Spleen (tissue), 11 donors: ENCODE results near the gene SHC1. TPM values are rescaled to one million over a fixed set of nuclear protein-coding genes. Genes with fewer than 3 reads are reported as not detected.
A peak's percentile ranks its signal among the peaks of the same experiment; 100 is the strongest.

ENCODE experiments used
- DNase-seq: peaks from one replicate; pipeline ENCODE4 v3.0.0-alpha.2; 2020
- H3K27ac ChIP-seq, 8 donors: fragments of 200-600 bp; sonication (generic) in 7 of 8; 1 replicate in 4 of 8; 2 replicates in 4 of 8; pipeline versions ENCODE4 v1.5.0 to v1.8.0; 2016 to 2021; ENCODE audit warnings: inconsistent platforms in 4 of 8, mild to moderate bottlenecking in 4 of 8, moderate library complexity in 1 of 8
- H3K27me3 ChIP-seq, 7 donors: fragments of 200-600 bp; sonication (generic) in 6 of 7; replicated peaks in 1 of 7; 1 replicate in 4 of 7; 2 replicates in 3 of 7; pipeline versions ENCODE4 v1.5.0 to v1.8.0; 2016 to 2021; ENCODE audit warnings: inconsistent platforms in 3 of 7, mild to moderate bottlenecking in 1 of 7
- H3K36me3 ChIP-seq, 6 donors: fragments of 200-600 bp; sonication (generic) in 5 of 6; 1 replicate in 4 of 6; 2 replicates in 2 of 6; pipeline versions ENCODE4 v1.5.0 to v1.8.0; 2016 to 2021; ENCODE audit warnings: inconsistent platforms in 2 of 6
- H3K4me1 ChIP-seq, 6 donors: fragments of 200-600 bp; sonication (generic) in 5 of 6; 1 replicate in 3 of 6; 2 replicates in 3 of 6; pipeline versions ENCODE4 v1.5.0 to v1.8.0; 2016 to 2021; ENCODE audit warnings: inconsistent platforms in 3 of 6
- H3K4me3 ChIP-seq, 8 donors: fragments of 200-600 bp; sonication (generic) in 7 of 8; 1 replicate in 4 of 8; 2 replicates in 4 of 8; pipeline versions ENCODE4 v1.5.0 to v1.8.0; 2016 to 2021; ENCODE audit warnings: inconsistent platforms in 4 of 8, mild to moderate bottlenecking in 4 of 8, moderate library complexity in 2 of 8
- H3K9me3 ChIP-seq, 8 donors: fragments of 200-600 bp; sonication (generic) in 7 of 8; 1 replicate in 4 of 8; 2 replicates in 4 of 8; pipeline versions ENCODE4 v1.5.0 to v1.8.0; 2016 to 2021; ENCODE audit warnings: inconsistent platforms in 4 of 8
- CTCF ChIP-seq, 11 experiments: fragments of 200-600 bp in 7 of 11; fragments of 450-650 bp in 4 of 11; sonication (generic) in 4 of 11; IDR thresholded peaks in 8 of 11; conservative IDR thresholded peaks in 3 of 11; 1 replicate in 7 of 11; 2 replicates in 4 of 11; pipeline versions ENCODE4 v1.4.0 to v1.8.0; 2016 to 2021; ENCODE audit warnings: antibody characterized with exemption in 11 of 11, inconsistent platforms in 4 of 11, mild to moderate bottlenecking in 1 of 11
- POLR2A ChIP-seq, 3 donors: fragments of 450-650 bp; IDR thresholded peaks; one replicate each; pipeline ENCODE4 v1.5.1; 2017; ENCODE audit warnings: antibody characterized with exemption in 3 of 3, mild to moderate bottlenecking in 1 of 3
- POLR2AphosphoS5 ChIP-seq, 3 donors: sonication (generic); formaldehyde crosslinking; IDR thresholded peaks; one replicate each; pipeline ENCODE4 v1.5.1; 2017; ENCODE audit warnings: antibody characterized with exemption in 3 of 3
- WGBS, 5 donors: extraction: QIAGEN DNeasy Blood & Tissue Kit in 3 of 5; methylation state at CpG; one replicate each; pipeline versions ENCODE4 v1.1.5 to v1.1.7; 2013 to 2018; 5-methylcytosine and 5-hydroxymethylcytosine counted together
- intact Hi-C: fragments of 100-400 bp; cut with DNase I; formaldehyde crosslinking; loops from one replicate; pipeline ENCODE4 v1.15.0; 2023; ENCODE audit warnings: low total_unique reads
- polyA plus RNA-seq, 3 donors: library from polyadenylated mRNA; stranded (reverse); fragments of 200-250 nt; gene quantifications; one replicate each; pipeline ENCODE4 v1.2.1, GENCODE V29; 2013
- total RNA-seq, 7 donors: library from RNA; depleted of rRNA in 3 of 7; stranded (reverse); fragments of >200 nt in 3 of 7; fragmentation: NEBNext Ultra II Directional in 4 of 7; extraction: Animal tissue kit (Norgen Biotek cat#: 25700) in 4 of 7; gene quantifications; one replicate each; pipeline versions ENCODE4 v1.1.0 to v1.2.1, GENCODE V29; 2016 to 2021
- donor health status: healthy with polysubstance abuse.
- donor health status: DM: no; HTN: no; CAD: no; lungs with moderate emphysema.
- donor health status: DM: no; HTN: no; CAD: no.
- donor health status: Bipolar disorder and iron deficiency.
- donor health status: healthy.
- donor health status: DM: no; HTN: no; CAD: no.
- donor health status: DM: yes; HTN: yes; CAD: no.

SHC1 gene
- total and polyA plus RNA-seq, 10 donors: 36.8 to 133 (median 92.3) TPM

GRCh38 chr1:154972213-154972516, 1.6 kb upstream of the SHC1 start:
- Histone ChIP-seq H3K4me3 (peak overlapping the region in 3 of 8 donors; percentile 62 to 81 (median 71)), H3K9me3 (no peaks in the 10 kb centered on the region), H3K27me3 (no peaks in the 10 kb centered on the region), H3K36me3 (peaks cover 3 to 36% (median 17%) of the 10 kb centered on the region in 6 donors), H3K4me1 (peaks cover 35 to 87% (median 74%) of the 10 kb centered on the region in 6 donors), H3K27ac (peak overlapping the region; percentile 88 to 100 (median 98))
- no peak for DNase-seq
- intact Hi-C loops: no loop called here
- TF ChIP-seq CTCF (IDR thresholded peaks at IDR 0.05 in 8 of 11, conservative IDR thresholded peaks at IDR 0.05 in 3 of 11) (no peak), POLR2A (IDR thresholded peaks at IDR 0.05) (no peak), POLR2AphosphoS5 (IDR thresholded peaks at IDR 0.05) (no peak)
- WGBS, 5 donors: 72 to 86% (median 75%) methylated on average over 3 of the region's 3 CpGs

GRCh38 chr1:154971341-154971998, 923 bp upstream of the SHC1 start:
- peaks cover 3 to 43% (median 23%) of the 10 kb centered on the region in 6 donors for H3K36me3 ChIP-seq
- peak overlapping the region; percentile 88 to 100 (median 98) for H3K27ac ChIP-seq
- H3K4me1 ChIP-seq: peaks cover 35 to 87% (median 75%) of the 10 kb centered on the region in 6 donors
- H3K9me3 ChIP-seq: no peaks in the 10 kb centered on the region
- 55 to 74% (median 66%) methylated on average over 10 of the region's 10 CpGs for WGBS, 5 donors
- no peaks in the 10 kb centered on the region for H3K27me3 ChIP-seq
- H3K4me3 ChIP-seq: peak overlapping the region in 3 of 8 donors; percentile 38 to 81 (median 43)
- intact Hi-C loops: no loop called here
- DNase-seq: peak; percentile 51
- no peak for TF ChIP-seq CTCF (IDR thresholded peaks at IDR 0.05 in 8 of 11, conservative IDR thresholded peaks at IDR 0.05 in 3 of 11)
- TF ChIP-seq POLR2AphosphoS5 (IDR thresholded peaks at IDR 0.05): no peak
- TF ChIP-seq POLR2A (IDR thresholded peaks at IDR 0.05): no peak

- peaks cover 32 to 88% (median 75%) of the 10 kb centered on the region in 6 donors for H3K4me1 ChIP-seq
- no peaks in the 10 kb centered on the region for H3K9me3 ChIP-seq
- no peaks in the 10 kb centered on the region for H3K27me3 ChIP-seq
- H3K36me3 ChIP-seq: peaks cover 3 to 58% (median 38%) of the 10 kb centered on the region in 6 donors
- peak overlapping the region; percentile 88 to 100 (median 98) for H3K27ac ChIP-seq
- 39 to 52% (median 45%) methylated on average over 16 to 22 of the region's 22 CpGs for WGBS, 5 donors
- DNase-seq: peak; percentile 76
- peak overlapping the region; percentile 12 to 81 (median 32) for H3K4me3 ChIP-seq
- intact Hi-C loops: no loop called here
- TF ChIP-seq CTCF (IDR thresholded peaks at IDR 0.05 in 8 of 11, conservative IDR thresholded peaks at IDR 0.05 in 3 of 11) (no peak), POLR2AphosphoS5 (IDR thresholded peaks at IDR 0.05) (no peak), POLR2A (IDR thresholded peaks at IDR 0.05) (no peak)
Observed at GRCh38 chr1:154969860-154970452, 591 bp downstream of the SHC1 start.

GRCh38 chr1:154969246-154969645, 1.3 kb downstream of the SHC1 start:
- Histone ChIP-seq H3K36me3 (peaks cover 3 to 65% (median 46%) of the 10 kb centered on the region in 6 donors), H3K4me1 (peaks cover 32 to 95% (median 78%) of the 10 kb centered on the region in 6 donors), H3K9me3 (no peaks in the 10 kb centered on the region), H3K4me3 (peak overlapping the region in 6 of 8 donors; percentile 12 to 81 (median 36)), H3K27me3 (no peaks in the 10 kb centered on the region), H3K27ac (peak overlapping the region in 7 of 8 donors; percentile 92 to 100 (median 99))
- peak; percentile 59 for DNase-seq
- intact Hi-C loops: no loop called here
- WGBS, 5 donors: 62 to 76% (median 68%) methylated on average over 5 of the region's 5 CpGs
- TF ChIP-seq POLR2AphosphoS5 (IDR thresholded peaks at IDR 0.05) (no peak), POLR2A (IDR thresholded peaks at IDR 0.05) (no peak), CTCF (IDR thresholded peaks at IDR 0.05 in 8 of 11, conservative IDR thresholded peaks at IDR 0.05 in 3 of 11) (no peak)
